Measurements from ENCODE around the gene SNRPN. TPM values are rescaled to one million over a fixed set of nuclear protein-coding genes. Genes with fewer than 3 reads are reported as not detected.

The SNRPN gene
- total RNA-seq, 2 experiments from 2014 or later: 69.5 to 74.5 TPM

GRCh38 chr15:25019434-25019833 lies 64.6 kb downstream of the SNRPN start:
- H3K36me3 ChIP-seq (ENCODE audit: insufficient read depth, low read length): no peaks in the 10 kb centered on the region
- TF ChIP-seq, protein P1, sequence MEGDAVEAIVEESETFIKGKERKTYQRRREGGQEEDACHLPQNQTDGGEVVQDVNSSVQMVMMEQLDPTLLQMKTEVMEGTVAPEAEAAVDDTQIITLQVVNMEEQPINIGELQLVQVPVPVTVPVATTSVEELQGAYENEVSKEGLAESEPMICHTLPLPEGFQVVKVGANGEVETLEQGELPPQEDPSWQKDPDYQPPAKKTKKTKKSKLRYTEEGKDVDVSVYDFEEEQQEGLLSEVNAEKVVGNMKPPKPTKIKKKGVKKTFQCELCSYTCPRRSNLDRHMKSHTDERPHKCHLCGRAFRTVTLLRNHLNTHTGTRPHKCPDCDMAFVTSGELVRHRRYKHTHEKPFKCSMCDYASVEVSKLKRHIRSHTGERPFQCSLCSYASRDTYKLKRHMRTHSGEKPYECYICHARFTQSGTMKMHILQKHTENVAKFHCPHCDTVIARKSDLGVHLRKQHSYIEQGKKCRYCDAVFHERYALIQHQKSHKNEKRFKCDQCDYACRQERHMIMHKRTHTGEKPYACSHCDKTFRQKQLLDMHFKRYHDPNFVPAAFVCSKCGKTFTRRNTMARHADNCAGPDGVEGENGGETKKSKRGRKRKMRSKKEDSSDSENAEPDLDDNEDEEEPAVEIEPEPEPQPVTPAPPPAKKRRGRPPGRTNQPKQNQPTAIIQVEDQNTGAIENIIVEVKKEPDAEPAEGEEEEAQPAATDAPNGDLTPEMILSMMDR (IDR thresholded peaks at IDR 0.05): no peak
- Mint-ChIP-seq H3K4me1 (ENCODE audit: low read depth) (no peaks in the 10 kb centered on the region), H3K27me3 (no peaks in the 10 kb centered on the region), H3K36me3 (ENCODE audit: low read depth) (peaks cover 86% of the 10 kb centered on the region), H3K9me3 (peaks cover 24% of the 10 kb centered on the region), H3K4me3 (no peak overlapping the region), H3K27ac (no peak overlapping the region)
- peaks cover 19 to 93% of the 10 kb centered on the region in 2 experiments for H3K9me3 ChIP-seq (ENCODE audit: control insufficient read depth in 1 of 2, insufficient read depth in 1 of 2, low read length in 2 of 2)
- H3K4me1 ChIP-seq (ENCODE audit: insufficient read depth, low read length): no peaks in the 10 kb centered on the region
- no peak overlapping the region for H3K4me3 ChIP-seq (ENCODE audit: low read length)
- H3K27me3 ChIP-seq (ENCODE audit: control insufficient read depth in 1 of 2, insufficient read depth in 2 of 2, low read length in 2 of 2): no peaks in the 10 kb centered on the region
- no peak overlapping the region for H3K27ac ChIP-seq (ENCODE audit: low read depth in 1 of 2, low read length in 2 of 2)
- ChIA-PET CTCF (no interaction called here), POLR2A (no interaction called here)
- no peak for DNase-seq
- no peak for ATAC-seq (ENCODE audit: poor library complexity)
- intact Hi-C loops (cut with DNase I, micrococcal nuclease): no loop called here

GRCh38 chr15:25022233-25022632 lies 67.4 kb downstream of the SNRPN start:
- no peaks in the 10 kb centered on the region for H3K4me1 ChIP-seq (ENCODE audit: insufficient read depth, low read length)
- peaks cover 10 to 97% of the 10 kb centered on the region in 2 experiments for H3K9me3 ChIP-seq (ENCODE audit: control insufficient read depth in 1 of 2, insufficient read depth in 1 of 2, low read length in 2 of 2)
- no peaks in the 10 kb centered on the region for H3K36me3 ChIP-seq (ENCODE audit: insufficient read depth, low read length)
- H3K4me3 Mint-ChIP-seq: no peak overlapping the region
- H3K9me3 Mint-ChIP-seq: peaks cover 28% of the 10 kb centered on the region
- no peak overlapping the region for H3K4me3 ChIP-seq (ENCODE audit: low read length)
- CTCF ChIA-PET: no interaction called here
- no peak overlapping the region for H3K27ac ChIP-seq (ENCODE audit: low read depth in 1 of 2, low read length in 2 of 2)
- DNase-seq (no peak), ATAC-seq (ENCODE audit: poor library complexity) (no peak)
- H3K4me1 Mint-ChIP-seq (ENCODE audit: low read depth): no peaks in the 10 kb centered on the region
- H3K27me3 Mint-ChIP-seq: no peaks in the 10 kb centered on the region
- TF ChIP-seq, protein P1 (IDR thresholded peaks at IDR 0.05): no peak
- intact Hi-C loops (cut with DNase I, micrococcal nuclease): no loop called here
- no peaks in the 10 kb centered on the region for H3K27me3 ChIP-seq (ENCODE audit: control insufficient read depth in 1 of 2, insufficient read depth in 2 of 2, low read length in 2 of 2)
- H3K27ac Mint-ChIP-seq: no peak overlapping the region
- POLR2A ChIA-PET: no interaction called here
- peaks cover 94% of the 10 kb centered on the region for H3K36me3 Mint-ChIP-seq (ENCODE audit: low read depth)

Other genes starting within 250 kb of the SNRPN start
- gene SNURF, start within 50 bp of the SNRPN start, total RNA-seq: 10 to 100 TPM; 30.1 to 44.0 TPM

Data from CD4-positive, alpha-beta T cell (primary cell).